IMR-90 (cell line): Measurements from ENCODE around the gene FAM117B. TPM values are rescaled to one million over a fixed set of nuclear protein-coding genes. Genes with fewer than 3 reads are reported as not detected.

Experiments
- ATAC-seq: fragments of 200-7000 bp; cut with Tn5 transposase; 2 replicates; pipeline ENCODE4 v1.9.1; 2020; ENCODE audit warnings: low read depth, mild to moderate bottlenecking, moderate library complexity
- BruUV-seq: library from RNA; stranded (reverse); fragments of 400-500 nt; replicated peaks from 2 replicates; lab custom pipeline; 2021; lab: Mats Ljungman, UMichigan
- CTCF ChIA-PET: fragments of 300-600 bp; formaldehyde crosslinking; extraction: SDS; loops from one replicate; lab custom pipeline; 2021; ENCODE audit warnings: antibody characterized with exemption; lab: Yijun Ruan, JAX
- POLR2A ChIA-PET: fragments of 300-600 bp; sonication (Branson Sonifier 250); formaldehyde crosslinking; loops from one replicate; lab custom pipeline; 2022; ENCODE audit warnings: antibody characterized with exemption; ENCODE audit not compliant: unreplicated experiment; lab: Charles Lee
- DNase-seq: peaks from one replicate; pipeline ENCODE4 v3.0.0; 2013
- H2AFZ ChIP-seq: replicated peaks from 2 replicates; pipeline ENCODE3; 2013; ENCODE audit warnings: low read length, mild to moderate bottlenecking; ENCODE audit not compliant: poor library complexity
- H2AK5ac ChIP-seq: 2 replicates; pipeline ENCODE4 v1.6.1; 2013; ENCODE audit warnings: low read depth, low read length, inconsistent platforms
- H2AK9ac ChIP-seq: replicated peaks from 2 replicates; pipeline ENCODE3; 2013; ENCODE audit warnings: mild to moderate bottlenecking, low read depth, low read length, moderate library complexity; ENCODE audit not compliant: poor library complexity
- H2BK120ac ChIP-seq: 2 replicates; pipeline ENCODE4 v1.6.1; 2013; ENCODE audit warnings: low read depth, low read length, inconsistent platforms
- H2BK15ac ChIP-seq: 3 replicates; pipeline ENCODE4 v1.6.1; 2013; ENCODE audit warnings: low read depth, low read length, inconsistent platforms
- H2BK20ac ChIP-seq: 2 replicates; pipeline ENCODE4 v1.6.1; 2013; ENCODE audit warnings: low read depth, mild to moderate bottlenecking, inconsistent platforms, low read length, moderate library complexity
- H2BK5ac ChIP-seq: 2 replicates; pipeline ENCODE4 v1.6.1; 2013; ENCODE audit warnings: mild to moderate bottlenecking, low read depth, low read length, inconsistent platforms; ENCODE audit not compliant: poor library complexity, severe bottlenecking
- H3K14ac ChIP-seq: replicated peaks from 2 replicates; pipeline ENCODE4 v1.6.1; 2013; ENCODE audit warnings: low read depth, low read length, inconsistent platforms
- H3K18ac ChIP-seq: 2 replicates; pipeline ENCODE4 v1.6.1; 2013; ENCODE audit warnings: low read depth, low read length, control low read depth
- H3K23ac ChIP-seq: 2 replicates; pipeline ENCODE4 v1.6.1; 2013; ENCODE audit warnings: low read depth, low read length, inconsistent platforms
- H3K27ac ChIP-seq: 2 replicates; pipeline ENCODE4 v1.5.1; 2013; ENCODE audit warnings: mild to moderate bottlenecking, control low read depth, low read length; ENCODE audit not compliant: insufficient read depth
- H3K27me3 ChIP-seq: 2 replicates; pipeline ENCODE4 v1.6.1; 2013; ENCODE audit warnings: low read length; ENCODE audit not compliant: control insufficient read depth, insufficient read depth
- H3K36me3 ChIP-seq: 2 replicates; pipeline ENCODE4 v1.6.1; 2013; ENCODE audit warnings: low read length, mixed read lengths; ENCODE audit not compliant: control insufficient read depth, insufficient read depth
- H3K4ac ChIP-seq: 2 replicates; pipeline ENCODE4 v1.6.1; 2013; ENCODE audit warnings: low read depth, low read length, inconsistent platforms
- H3K4me1 ChIP-seq: 2 replicates; pipeline ENCODE4 v1.6.1; 2013; ENCODE audit warnings: low read length, mixed read lengths; ENCODE audit not compliant: control insufficient read depth, insufficient read depth
- H3K4me2 ChIP-seq: 2 replicates; pipeline ENCODE4 v1.6.1; 2013; ENCODE audit warnings: low read depth, mild to moderate bottlenecking, control low read depth, low read length, moderate library complexity
- H3K4me3 ChIP-seq: 2 replicates; pipeline ENCODE4 v1.5.1; 2013; ENCODE audit warnings: low read depth, mild to moderate bottlenecking, control low read depth, low read length, moderate library complexity; ENCODE audit not compliant: insufficient read depth
- H3K56ac ChIP-seq: 2 replicates; pipeline ENCODE4 v1.6.1; 2013; ENCODE audit warnings: low read length, inconsistent platforms; ENCODE audit not compliant: insufficient read depth; ENCODE audit errors: extremely low read depth
- H3K79me1 ChIP-seq, 2 experiments: 2 replicates each; pipeline ENCODE4 v1.6.1; 2013; ENCODE audit warnings: low read length in 2 of 2, inconsistent platforms in 1 of 2, low read depth in 1 of 2
- H3K9ac ChIP-seq: 2 replicates; pipeline ENCODE4 v1.6.1; 2013; ENCODE audit warnings: low read depth, low read length, control low read depth
- H3K9me1 ChIP-seq: 2 replicates; pipeline ENCODE4 v1.6.1; 2013; ENCODE audit warnings: low read length, inconsistent platforms; ENCODE audit not compliant: insufficient read depth
- H3K9me3 ChIP-seq: 2 replicates; pipeline ENCODE4 v1.6.1; 2013; ENCODE audit warnings: low read length; ENCODE audit not compliant: control insufficient read depth, insufficient read depth
- H4K20me1 ChIP-seq: 2 replicates; pipeline ENCODE4 v1.6.1; 2013; ENCODE audit warnings: low read length, inconsistent platforms; ENCODE audit not compliant: insufficient read depth
- H4K5ac ChIP-seq: 2 replicates; pipeline ENCODE4 v1.6.1; 2013; ENCODE audit warnings: mild to moderate bottlenecking, low read depth, low read length, control low read depth
- H4K8ac ChIP-seq, 2 experiments: 2 replicates each; pipeline ENCODE4 v1.6.1; 2013; ENCODE audit warnings: low read depth in 2 of 2, low read length in 2 of 2, control low read depth in 1 of 2, inconsistent platforms in 1 of 2
- H4K91ac ChIP-seq: 2 replicates; pipeline ENCODE4 v1.6.1; 2013; ENCODE audit warnings: low read depth, low read length, inconsistent platforms; ENCODE audit not compliant: insufficient read depth
- CEBPB ChIP-seq: IDR thresholded peaks from 2 replicates; pipeline ENCODE4 v1.6.1; 2012; ENCODE audit warnings: low read depth, low read length, improper control_type of control experiment
- CTCF ChIP-seq: conservative IDR thresholded peaks from 2 replicates; pipeline ENCODE4 v1.5.1; 2012; ENCODE audit warnings: mild to moderate bottlenecking, low read depth, low read length, improper control_type of control experiment
- ELK1 ChIP-seq: fragments of 150-350 bp; IDR thresholded peaks from 2 replicates; pipeline ENCODE4 v1.6.1; 2016; ENCODE audit warnings: low read depth, mild to moderate bottlenecking, low read length, moderate library complexity, borderline replicate concordance
- FOS ChIP-seq: fragments of 150-350 bp; IDR thresholded peaks from 2 replicates; pipeline ENCODE4 v1.6.1; 2016; ENCODE audit warnings: low read depth, low read length
- MAFK ChIP-seq: IDR thresholded peaks from 2 replicates; pipeline ENCODE4 v1.6.1; 2012; ENCODE audit warnings: low read depth, low read length, improper control_type of control experiment
- MAZ ChIP-seq: IDR thresholded peaks from 2 replicates; pipeline ENCODE4 v1.6.1; 2012; ENCODE audit warnings: low read depth, mild to moderate bottlenecking, low read length, improper control_type of control experiment, moderate library complexity, borderline replicate concordance
- MXI1 ChIP-seq: IDR thresholded peaks from 2 replicates; pipeline ENCODE4 v1.6.1; 2012; ENCODE audit warnings: low read depth, mild to moderate bottlenecking, low read length, moderate library complexity, borderline replicate concordance
- NFE2L2 ChIP-seq: fragments of 150-350 bp; IDR thresholded peaks from 2 replicates; pipeline ENCODE4 v1.6.1; 2016; ENCODE audit warnings: low read depth, mild to moderate bottlenecking, low read length
- POLR2A ChIP-seq: IDR thresholded peaks from 2 replicates; pipeline ENCODE4 v1.6.1; 2012; ENCODE audit warnings: mild to moderate bottlenecking, low read depth, low read length
- RAD21 ChIP-seq: IDR thresholded peaks from 2 replicates; pipeline ENCODE4 v1.6.1; 2012; ENCODE audit warnings: low read length, improper control_type of control experiment
- RFX5 ChIP-seq: IDR thresholded peaks from 2 replicates; pipeline ENCODE4 v1.8.0; 2012; ENCODE audit warnings: low read depth, mild to moderate bottlenecking, low read length, moderate library complexity
- SMC3 ChIP-seq: fragments of 150-350 bp; IDR thresholded peaks from 2 replicates; pipeline ENCODE4 v1.6.1; 2016; ENCODE audit warnings: low read depth, mild to moderate bottlenecking, antibody characterized with exemption, low read length, moderate library complexity
- dilution Hi-C: fragments of 300-500 bp; cut with HindIII; formaldehyde crosslinking; loops from one replicate; pipeline ENCODE4 v1.14.3; 2018; ENCODE audit warnings: low sequenced_read_pairs; ENCODE audit not compliant: unreplicated experiment
- in situ Hi-C: fragments of 300-500 bp; cut with MboI; formaldehyde crosslinking; loops from 3 replicates; pipeline ENCODE4 v1.14.3; 2019; ENCODE audit warnings: low sequenced_read_pairs, inconsistent platforms, mixed read lengths
- intact Hi-C: fragments of 100-400 bp; cut with micrococcal nuclease; formaldehyde crosslinking; loops from 2 replicates; pipeline ENCODE4 v1.10.0; 2022
- polyA plus RNA-seq, 3 experiments: library from polyadenylated mRNA; depleted of rRNA; stranded (reverse); fragments of >200 nt; gene quantifications; 2 replicates each; pipeline ENCODE4 v1.2.3, GENCODE V29; 2012; ENCODE audit warnings: low replicate concordance in 1 of 3
- total RNA-seq: library from RNA; depleted of rRNA; stranded (reverse); fragments of >200 nt; gene quantifications from 2 replicates; pipeline ENCODE4 v1.2.3, GENCODE V29; 2012

FAM117B gene
- total and polyA plus RNA-seq, 2 of the 4 experiments (the other 2 are of a cell fraction), result 0.54 to 0.79 TPM

GRCh38 chr2:202797944-202798343, 163.2 kb downstream of the FAM117B start:
- Histone ChIP-seq H2BK5ac (no peak overlapping the region), H2AFZ (no peak overlapping the region), H3K27ac (no peak overlapping the region), H3K4me3 (no peak overlapping the region), H3K27me3 (no peaks in the 10 kb centered on the region), H3K56ac (no peak overlapping the region), H3K79me1 (no peaks in the 10 kb centered on the region), H3K9me1 (no peaks in the 10 kb centered on the region), H3K9me3 (no peaks in the 10 kb centered on the region), H2BK15ac (no peak overlapping the region), H2BK120ac (no peak overlapping the region), H3K18ac (no peak overlapping the region), H3K14ac (no peak overlapping the region), H4K20me1 (no peaks in the 10 kb centered on the region), H2AK9ac (no peak overlapping the region), H4K8ac (no peak overlapping the region), H3K9ac (no peak overlapping the region), H3K4me2 (no peak overlapping the region), H3K4ac (no peak overlapping the region), H4K5ac (no peak overlapping the region), H3K23ac (no peak overlapping the region), H4K91ac (no peak overlapping the region), H3K36me3 (no peaks in the 10 kb centered on the region), H2AK5ac (no peak overlapping the region), H3K4me1 (no peaks in the 10 kb centered on the region), H2BK20ac (no peak overlapping the region)
- intact Hi-C loops, result no loop called here
- CTCF ChIA-PET, result no interaction called here
- TF ChIP-seq RFX5 (no peak), MAFK (no peak), MAZ (no peak), SMC3 (no peak), NFE2L2 (no peak), CEBPB (no peak), RAD21 (no peak), ELK1 (no peak), FOS (no peak), CTCF (no peak), POLR2A (no peak), MXI1 (no peak)
- DNase-seq, result no peak
- in situ Hi-C loops, result no loop called here
- ATAC-seq, result no peak
- dilution Hi-C loops, result no loop called here
- POLR2A ChIA-PET, result no interaction called here
- no TSS peak for BruUV-seq
